Measurements from ENCODE around the gene OTUD6A.

DNA sequence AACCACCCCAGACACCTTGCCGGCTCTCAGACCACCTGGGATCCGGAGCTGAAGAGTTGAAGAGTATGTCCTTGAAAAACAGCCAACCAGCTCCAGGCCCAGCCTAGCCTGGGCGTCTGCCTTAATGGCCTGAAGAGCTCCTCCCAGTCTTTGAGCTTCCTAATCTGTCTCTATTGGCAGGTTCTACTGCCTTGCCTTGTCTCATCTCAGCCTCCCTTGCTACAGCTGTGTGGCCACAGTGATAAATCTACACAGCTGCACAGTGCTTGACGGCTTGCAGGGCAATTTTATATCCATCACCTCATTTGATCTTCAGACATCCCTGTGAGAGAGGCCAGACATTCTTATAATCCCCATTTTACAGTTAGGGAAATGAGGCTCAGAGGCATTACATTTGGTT is 32.4 kb upstream of the OTUD6A start:
- TF ChIP-seq CTCF (IDR thresholded peaks at IDR 0.05; ENCODE audit: borderline replicate concordance, extremely low read depth, low read length, poor library complexity, severe bottlenecking) = no peak
- TF ChIP-seq EZH2 (IDR thresholded peaks at IDR 0.05; ENCODE audit: borderline replicate concordance, low read depth, low read length, severe bottlenecking) = no peak

Measured in DND-41 (cell line).